SKM-1 treated with dmso at 0.1 percent for 144 hours (cell line): ENCODE results near the gene SLC22A2.
"Not testable (repeated sequence)": the region's sequence is repeated elsewhere in the genome, so short reads cannot be mapped to it uniquely, and the experiment has no call there.

Experiments
- DNase-seq: peaks from one replicate; lab custom pipeline; 2025; ENCODE audit not compliant: unreplicated experiment; lab: John Stamatoyannopoulos, UW

SLC22A2 gene

GRCh38 chr6:160252073-160252813 lies 6.4 kb downstream of the SLC22A2 start:
- no peak for DNase-seq

GRCh38 chr6:160249671-160250070 lies 8.9 kb downstream of the SLC22A2 start:
- no peak for DNase-seq

- DNase-seq = no peak
Measured at GRCh38 chr6:160248538-160248937, 10.1 kb downstream of the SLC22A2 start.

- DNase-seq = no peak
Measured at GRCh38 chr6:160247457-160247883, 11.2 kb downstream of the SLC22A2 start.

GRCh38 chr6:160240691-160241084 lies 17.9 kb downstream of the SLC22A2 start:
- no peak for DNase-seq

- DNase-seq = no peak
Measured at GRCh38 chr6:160239929-160240690, 18.5 kb downstream of the SLC22A2 start.

GRCh38 chr6:160238761-160239751 lies 19.6 kb downstream of the SLC22A2 start:
- no peak for DNase-seq

- no peak for DNase-seq
Measured at GRCh38 chr6:160238278-160238711, 20.3 kb downstream of the SLC22A2 start.

GRCh38 chr6:160237597-160238275 lies 20.9 kb downstream of the SLC22A2 start:
- not testable (repeated sequence) for DNase-seq

- DNase-seq = not testable (repeated sequence)
Measured at GRCh38 chr6:160236235-160236872, 22.3 kb downstream of the SLC22A2 start.

GRCh38 chr6:160233950-160234640 lies 24.5 kb downstream of the SLC22A2 start:
- not testable (repeated sequence) for DNase-seq

GRCh38 chr6:160227769-160228161 lies 30.9 kb downstream of the SLC22A2 start:
- no peak for DNase-seq

GRCh38 chr6:160227038-160227768 lies 31.4 kb downstream of the SLC22A2 start:
- DNase-seq = no peak

GRCh38 chr6:160226118-160226591 lies 32.5 kb downstream of the SLC22A2 start:
- DNase-seq = no peak

- no peak for DNase-seq
Measured at GRCh38 chr6:160224639-160225237, 33.9 kb downstream of the SLC22A2 start.

- no peak for DNase-seq
Measured at GRCh38 chr6:160222491-160222890, 36.1 kb downstream of the SLC22A2 start.

- no peak for DNase-seq
Measured at GRCh38 chr6:160221918-160222317, 36.7 kb downstream of the SLC22A2 start.

- no peak for DNase-seq
Measured at GRCh38 chr6:160221423-160221822, 37.2 kb downstream of the SLC22A2 start.
